22Rv1 (cell line): Measurements from ENCODE around the gene CDH22.

Experiments used
- CTCF ChIP-seq: fragments of 450-650 bp; IDR thresholded peaks from 2 replicates; pipeline ENCODE4 v1.5.1; 2017; ENCODE audit warnings: mild to moderate bottlenecking
- ZFX ChIP-seq: fragments of 450-650 bp; IDR thresholded peaks from 2 replicates; pipeline ENCODE4 v1.6.1; 2017; ENCODE audit warnings: antibody characterized with exemption, borderline replicate concordance

- TF ChIP-seq CTCF (no peak), ZFX (no peak)
Observed at GRCh38 chr20:46305973-46306360, 2.3 kb downstream of the CDH22 start.
